Neural crest cell (in vitro differentiated cells): ENCODE measurements around the gene DNAH1. TPM values are rescaled to one million over a fixed set of nuclear protein-coding genes. Genes with fewer than 3 reads are reported as not detected.

Experiments
- DNase-seq: peaks from one replicate; pipeline ENCODE4 v3.0.0; 2021; ENCODE audit warnings: low read depth, mixed read lengths, low spot score
- H3K27ac Mint-ChIP-seq: one replicate; pipeline ENCODE4 v1.8.0; 2021; ENCODE audit warnings: mild to moderate bottlenecking, mixed read lengths; ENCODE audit not compliant: unreplicated experiment
- H3K27me3 Mint-ChIP-seq: 2 replicates; pipeline ENCODE4 v1.8.0; 2021; ENCODE audit warnings: low read depth, mild to moderate bottlenecking, mixed read lengths
- H3K36me3 Mint-ChIP-seq: 2 replicates; pipeline ENCODE4 v1.8.0; 2021; ENCODE audit warnings: low read depth, mild to moderate bottlenecking, mixed read lengths
- H3K4me1 Mint-ChIP-seq: 2 replicates; pipeline ENCODE4 v1.8.0; 2021; ENCODE audit warnings: mixed read lengths
- H3K4me3 Mint-ChIP-seq: one replicate; pipeline ENCODE4 v1.8.0; 2021; ENCODE audit warnings: mild to moderate bottlenecking, mixed read lengths
- H3K9me3 Mint-ChIP-seq: 2 replicates; pipeline ENCODE4 v1.8.0; 2021; ENCODE audit warnings: mixed read lengths
- total RNA-seq: library from RNA; stranded (reverse); gene quantifications from 2 replicates; pipeline ENCODE4 v1.2.1, GENCODE V29; 2021
- TF ChIP-seq, protein P1 (sequence below): fragments of 200-600 bp; sonication (generic); conservative IDR thresholded peaks from 2 replicates; pipeline ENCODE4 v1.5.0; 2021; ENCODE audit warnings: antibody characterized with exemption, mild to moderate bottlenecking

Gene DNAH1
- total RNA-seq, 1 donor from 2014 or later: 3.2 TPM

DNA sequence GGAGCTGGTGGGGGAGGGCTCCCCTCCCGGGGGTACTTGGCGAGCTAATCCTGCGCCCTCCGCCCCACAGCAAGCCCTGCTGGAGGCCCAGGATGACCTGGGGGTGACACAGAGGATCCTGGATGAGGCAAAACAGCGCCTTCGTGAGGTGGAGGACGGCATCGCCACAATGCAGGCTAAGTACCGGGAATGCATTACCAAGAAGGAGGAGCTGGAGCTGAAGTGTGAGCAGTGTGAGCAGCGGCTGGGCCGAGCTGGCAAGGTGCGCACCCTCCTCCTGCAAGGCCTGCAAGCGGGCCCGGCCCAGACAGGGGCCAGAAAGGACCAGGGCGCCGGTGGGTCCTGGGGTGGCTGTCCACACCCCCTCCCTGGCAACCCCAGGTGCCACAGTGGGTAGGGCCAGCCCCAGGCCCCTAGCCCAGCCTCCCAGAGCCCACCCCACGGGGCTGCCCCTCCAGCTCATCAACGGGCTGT lies 72.3 kb downstream of the DNAH1 start:
- no peaks in the 10 kb centered on the region for H3K36me3 Mint-ChIP-seq
- no peak overlapping the region for H3K4me3 Mint-ChIP-seq
- no peaks in the 10 kb centered on the region for H3K4me1 Mint-ChIP-seq
- DNase-seq: no peak
- H3K27ac Mint-ChIP-seq: no peak overlapping the region
- no peaks in the 10 kb centered on the region for H3K27me3 Mint-ChIP-seq
- no peaks in the 10 kb centered on the region for H3K9me3 Mint-ChIP-seq
- TF ChIP-seq, protein P1, sequence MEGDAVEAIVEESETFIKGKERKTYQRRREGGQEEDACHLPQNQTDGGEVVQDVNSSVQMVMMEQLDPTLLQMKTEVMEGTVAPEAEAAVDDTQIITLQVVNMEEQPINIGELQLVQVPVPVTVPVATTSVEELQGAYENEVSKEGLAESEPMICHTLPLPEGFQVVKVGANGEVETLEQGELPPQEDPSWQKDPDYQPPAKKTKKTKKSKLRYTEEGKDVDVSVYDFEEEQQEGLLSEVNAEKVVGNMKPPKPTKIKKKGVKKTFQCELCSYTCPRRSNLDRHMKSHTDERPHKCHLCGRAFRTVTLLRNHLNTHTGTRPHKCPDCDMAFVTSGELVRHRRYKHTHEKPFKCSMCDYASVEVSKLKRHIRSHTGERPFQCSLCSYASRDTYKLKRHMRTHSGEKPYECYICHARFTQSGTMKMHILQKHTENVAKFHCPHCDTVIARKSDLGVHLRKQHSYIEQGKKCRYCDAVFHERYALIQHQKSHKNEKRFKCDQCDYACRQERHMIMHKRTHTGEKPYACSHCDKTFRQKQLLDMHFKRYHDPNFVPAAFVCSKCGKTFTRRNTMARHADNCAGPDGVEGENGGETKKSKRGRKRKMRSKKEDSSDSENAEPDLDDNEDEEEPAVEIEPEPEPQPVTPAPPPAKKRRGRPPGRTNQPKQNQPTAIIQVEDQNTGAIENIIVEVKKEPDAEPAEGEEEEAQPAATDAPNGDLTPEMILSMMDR: no peak

DNA sequence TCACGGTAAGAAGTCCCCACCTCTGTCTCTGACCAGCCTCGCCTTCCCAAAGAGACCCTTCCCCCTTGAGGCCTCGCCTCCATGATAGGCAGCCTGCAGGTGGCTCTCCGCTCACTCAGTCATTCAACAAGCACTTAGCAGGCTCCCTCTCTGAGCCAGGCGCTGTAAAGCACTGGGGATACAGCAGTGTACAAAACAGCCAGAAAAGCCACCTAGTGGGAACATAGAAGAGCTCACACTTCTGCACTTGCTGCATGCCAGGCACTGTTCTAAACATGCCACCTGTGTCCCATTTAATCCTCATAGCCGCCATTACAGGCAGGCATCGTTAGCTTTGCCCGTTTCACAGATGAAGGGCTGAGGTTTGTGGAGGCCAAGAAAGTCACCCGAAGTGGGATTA lies 72.8 kb downstream of the DNAH1 start:
- no peaks in the 10 kb centered on the region for H3K4me1 Mint-ChIP-seq
- TF ChIP-seq, protein P1: no peak
- no peaks in the 10 kb centered on the region for H3K36me3 Mint-ChIP-seq
- H3K27ac Mint-ChIP-seq: no peak overlapping the region
- H3K9me3 Mint-ChIP-seq: no peaks in the 10 kb centered on the region
- DNase-seq: no peak
- H3K4me3 Mint-ChIP-seq: no peak overlapping the region
- no peaks in the 10 kb centered on the region for H3K27me3 Mint-ChIP-seq

DNA sequence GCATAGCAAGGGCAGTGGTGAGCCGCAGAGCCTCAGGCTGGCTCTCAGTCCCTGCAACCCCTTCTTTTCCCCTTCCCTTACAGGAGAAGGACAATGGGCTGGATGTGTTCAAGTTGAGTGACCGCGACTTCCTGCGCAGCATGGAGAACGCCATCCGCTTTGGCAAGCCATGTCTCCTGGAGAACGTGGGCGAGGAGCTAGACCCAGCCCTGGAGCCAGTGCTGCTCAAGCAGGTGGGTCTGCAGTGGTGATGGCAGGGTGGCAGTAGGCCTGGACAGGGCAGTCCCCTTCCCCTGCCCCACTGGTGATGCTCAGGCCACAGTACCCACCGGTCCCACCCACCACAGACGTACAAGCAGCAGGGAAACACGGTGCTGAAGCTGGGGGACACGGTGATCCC lies 75.0 kb downstream of the DNAH1 start:
- H3K4me3 Mint-ChIP-seq: no peak overlapping the region
- TF ChIP-seq, protein P1: no peak
- H3K27me3 Mint-ChIP-seq: no peaks in the 10 kb centered on the region

DNA sequence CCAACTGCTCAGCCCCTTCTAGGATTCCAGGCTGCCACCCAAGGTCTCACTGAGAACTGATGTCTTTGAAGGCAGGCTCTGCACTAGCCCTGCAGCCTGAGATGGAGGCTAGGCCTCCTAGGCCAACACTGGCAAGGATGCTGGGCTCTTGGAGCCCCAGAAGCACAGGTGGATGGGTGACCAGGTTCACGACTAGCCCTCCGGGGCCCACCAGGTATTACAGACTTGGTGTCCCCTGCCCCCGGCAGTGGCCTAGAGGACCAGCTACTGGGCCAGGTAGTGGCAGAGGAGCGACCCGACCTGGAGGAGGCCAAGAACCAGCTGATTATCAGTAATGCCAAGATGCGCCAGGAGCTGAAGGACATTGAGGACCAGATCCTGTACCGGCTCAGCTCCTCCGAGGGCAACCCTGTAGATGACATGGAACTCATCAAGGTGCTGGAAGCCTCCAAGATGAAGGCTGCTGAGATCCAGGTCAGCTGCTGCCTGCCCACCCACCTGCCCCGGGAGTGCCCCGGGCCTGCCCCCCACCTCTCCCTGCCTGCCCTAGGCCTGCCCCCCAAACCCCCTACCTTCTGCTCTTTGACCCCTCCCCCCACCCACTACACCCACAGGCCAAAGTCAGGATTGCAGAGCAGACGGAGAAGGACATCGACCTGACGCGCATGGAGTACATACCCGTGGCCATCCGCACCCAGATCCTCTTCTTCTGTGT lies 76.3 kb downstream of the DNAH1 start:
- DNase-seq: no peak
- H3K4me3 Mint-ChIP-seq: no peak overlapping the region

More for the DNA sequence above, 75.0 kb downstream of the DNAH1 start:
- DNase-seq: no peak
- Mint-ChIP-seq H3K4me1 (no peaks in the 10 kb centered on the region), H3K9me3 (no peaks in the 10 kb centered on the region), H3K27ac (no peak overlapping the region), H3K36me3 (no peaks in the 10 kb centered on the region)

DNA sequence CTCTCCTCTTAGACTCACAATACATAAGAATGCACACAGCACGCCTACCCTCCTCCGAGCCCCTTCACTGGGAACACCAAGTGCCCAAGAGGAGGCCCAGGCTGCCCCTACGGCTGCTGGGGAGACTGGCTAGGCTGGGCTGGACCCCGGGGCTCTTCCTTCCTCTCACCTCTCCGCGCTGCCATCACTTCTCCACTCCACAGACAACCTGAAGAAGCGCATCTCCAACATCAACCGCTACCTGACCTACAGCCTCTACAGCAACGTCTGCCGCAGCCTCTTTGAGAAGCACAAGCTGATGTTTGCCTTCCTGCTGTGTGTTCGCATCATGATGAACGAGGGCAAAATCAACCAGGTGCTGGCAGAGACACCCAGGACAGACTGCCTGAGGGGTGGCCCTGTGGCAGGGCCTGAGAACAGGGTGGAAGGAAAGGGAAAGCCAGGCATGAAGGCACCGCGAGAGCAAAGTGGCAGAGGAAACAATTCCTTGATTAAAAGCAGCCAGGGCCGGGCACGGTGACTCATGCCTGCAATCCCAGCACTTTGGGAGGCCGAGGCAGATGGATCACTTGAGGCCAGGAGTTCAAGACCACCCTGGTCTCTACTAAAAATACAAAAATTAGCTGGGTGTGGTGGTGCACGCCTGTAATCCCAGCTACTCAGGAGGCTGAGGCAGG lies 77.2 kb downstream of the DNAH1 start:
- DNase-seq: no peak
- TF ChIP-seq, protein P1: no peak
- no peak overlapping the region for H3K4me3 Mint-ChIP-seq
- peak overlapping the region; percentile 17 for H3K27ac Mint-ChIP-seq
- H3K4me1 Mint-ChIP-seq: no peaks in the 10 kb centered on the region
- H3K36me3 Mint-ChIP-seq: no peaks in the 10 kb centered on the region
- no peaks in the 10 kb centered on the region for H3K27me3 Mint-ChIP-seq
- no peaks in the 10 kb centered on the region for H3K9me3 Mint-ChIP-seq

More for the DNA sequence above, 76.3 kb downstream of the DNAH1 start:
- H3K9me3 Mint-ChIP-seq: no peaks in the 10 kb centered on the region
- H3K4me1 Mint-ChIP-seq: no peaks in the 10 kb centered on the region
- TF ChIP-seq, protein P1: no peak
- no peaks in the 10 kb centered on the region for H3K27me3 Mint-ChIP-seq
- no peaks in the 10 kb centered on the region for H3K36me3 Mint-ChIP-seq
- H3K27ac Mint-ChIP-seq: peak overlapping the region; percentile 62
